Lung (tissue), 12 donors: Measurements from ENCODE around the gene PLXNA2. TPM values are rescaled to one million over a fixed set of nuclear protein-coding genes. Genes with fewer than 3 reads are reported as not detected.

Experiments
- ATAC-seq: fragments of 200-7000 bp; cut with Tn5 transposase; one replicate; pipeline ENCODE4 v1.9.1; 2020; ENCODE audit warnings: moderate number of reproducible peaks; ENCODE audit not compliant: insufficient read depth, low FRiP score
- DNase-seq, 3 donors: peaks; one replicate each; pipeline ENCODE4 v3.0.0-alpha.2; 2013 to 2017
- H3K27ac ChIP-seq, 2 donors: one replicate each; pipeline ENCODE4 v1.5.1; 2013; ENCODE audit warnings: mild to moderate bottlenecking in 2 of 2, moderate library complexity in 2 of 2, control low read depth in 1 of 2, inconsistent platforms in 1 of 2, low read depth in 1 of 2, low read length in 1 of 2
- H3K27me3 ChIP-seq, 3 donors: one replicate each; pipeline ENCODE4 v1.5.1; 2013; ENCODE audit warnings: low read length in 2 of 3; ENCODE audit not compliant: control insufficient read depth in 3 of 3, insufficient read depth in 3 of 3
- H3K36me3 ChIP-seq, 4 donors: one replicate each; pipeline ENCODE4 v1.5.1; 2013; ENCODE audit warnings: low read length in 4 of 4, mild to moderate bottlenecking in 1 of 4, moderate library complexity in 1 of 4; ENCODE audit not compliant: control insufficient read depth in 4 of 4, insufficient read depth in 4 of 4
- H3K4me1 ChIP-seq, 5 donors: one replicate each; pipeline ENCODE4 v1.5.1; 2013; ENCODE audit warnings: low read length in 5 of 5, mild to moderate bottlenecking in 2 of 5, moderate library complexity in 1 of 5; ENCODE audit not compliant: control insufficient read depth in 5 of 5, insufficient read depth in 5 of 5
- H3K4me3 ChIP-seq: one replicate; pipeline ENCODE4 v1.5.1; 2013; ENCODE audit warnings: mild to moderate bottlenecking, control low read depth, moderate library complexity
- H3K9ac ChIP-seq, 2 donors: one replicate each; pipeline ENCODE4 v1.5.1; 2013; ENCODE audit warnings: low read length in 2 of 2, control low read depth in 1 of 2; ENCODE audit not compliant: insufficient read depth in 1 of 2
- H3K9me3 ChIP-seq, 4 donors: one replicate each; pipeline ENCODE4 v1.5.1; 2013; ENCODE audit warnings: low read length in 3 of 4, mild to moderate bottlenecking in 1 of 4, moderate library complexity in 1 of 4; ENCODE audit not compliant: control insufficient read depth in 4 of 4, insufficient read depth in 3 of 4
- WGBS, 2 donors: extraction: QIAGEN DNeasy Blood & Tissue Kit; methylation state at CpG; one replicate each; pipeline ENCODE4 v1.1.7; 2013; 5-methylcytosine and 5-hydroxymethylcytosine counted together
- polyA plus RNA-seq, 2 donors: library from polyadenylated mRNA; stranded (reverse); fragments of 200-250 nt; gene quantifications; one replicate each; pipeline ENCODE4 v1.2.1, GENCODE V29; 2013
- total RNA-seq, 2 donors: library from RNA; depleted of rRNA in 1 of 2; stranded (reverse); fragments of >200 nt in 1 of 2; gene quantifications; one replicate each; pipeline ENCODE4 v1.2.1, GENCODE V29; 2014 to 2021
- TF ChIP-seq, protein P1 (sequence below): IDR thresholded peaks from 2 replicates; pipeline ENCODE4 v1.5.1; 2012; ENCODE audit warnings: mild to moderate bottlenecking; ENCODE audit errors: control extremely low read depth, extremely low read depth
- donor health status: control.
- donor health status: control.
- donor health status: Bipolar disorder and iron deficiency.
- donor health status: healthy.
- donor health status: DM: yes; HTN: yes; CAD: no.

PLXNA2 gene
- total and polyA plus RNA-seq, 4 donors: 13.2 to 118 (median 32.6) TPM

DNA sequence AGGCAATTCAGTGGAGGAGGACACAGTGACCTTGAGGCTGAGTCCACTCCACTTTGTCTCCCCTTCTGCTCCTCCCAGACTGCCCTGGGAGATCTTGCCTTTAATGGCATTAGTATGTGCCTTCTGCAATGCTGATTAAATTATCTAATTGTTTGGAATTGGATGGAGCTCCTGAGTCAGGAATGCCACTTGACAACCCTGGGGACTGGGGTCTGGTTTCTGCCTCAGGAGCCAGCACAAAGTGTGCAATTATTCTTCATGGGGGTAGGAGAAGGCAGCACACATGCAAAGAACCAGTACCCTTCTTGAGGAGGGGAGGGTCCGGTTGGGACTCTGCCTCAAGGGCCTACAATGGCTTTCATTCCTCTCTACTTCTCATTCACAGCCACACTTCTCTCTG lies 11.9 kb upstream of the PLXNA2 start:
- no peak overlapping the region for H3K9ac ChIP-seq

DNA sequence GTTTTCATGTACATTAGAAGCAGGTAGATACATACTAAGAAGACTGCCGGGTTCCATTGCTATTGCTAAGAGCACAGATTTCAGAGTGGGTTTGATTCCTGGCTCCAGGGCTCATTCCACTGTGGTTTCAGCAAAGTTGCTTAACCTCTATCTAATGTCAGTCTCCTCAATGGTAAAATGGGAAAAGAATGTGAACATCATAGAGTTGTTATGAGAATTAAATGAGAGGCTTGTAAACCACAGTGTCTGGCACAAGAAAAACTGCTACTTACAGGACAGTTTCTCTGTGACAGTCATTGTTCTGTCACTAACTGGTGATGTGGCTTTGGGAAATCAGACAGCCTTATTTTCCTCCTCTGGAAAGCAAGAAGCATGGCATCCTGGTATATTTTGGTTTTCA lies 10.7 kb upstream of the PLXNA2 start:
- WGBS, 2 donors: 96 to 97% methylated on average over 1 of the region's 1 CpG
- no peaks in the 10 kb centered on the region for H3K9me3 ChIP-seq
- DNase-seq: no peak

More for the DNA sequence above, 11.9 kb upstream of the PLXNA2 start:
- no peak overlapping the region for H3K27ac ChIP-seq
- no peak overlapping the region for H3K4me3 ChIP-seq
- 83 to 100% methylated on average over 1 of the region's 1 CpG for WGBS, 2 donors
- peaks cover 0 to 20% (median 4%) of the 10 kb centered on the region in 5 donors for H3K4me1 ChIP-seq
- TF ChIP-seq, protein P1, sequence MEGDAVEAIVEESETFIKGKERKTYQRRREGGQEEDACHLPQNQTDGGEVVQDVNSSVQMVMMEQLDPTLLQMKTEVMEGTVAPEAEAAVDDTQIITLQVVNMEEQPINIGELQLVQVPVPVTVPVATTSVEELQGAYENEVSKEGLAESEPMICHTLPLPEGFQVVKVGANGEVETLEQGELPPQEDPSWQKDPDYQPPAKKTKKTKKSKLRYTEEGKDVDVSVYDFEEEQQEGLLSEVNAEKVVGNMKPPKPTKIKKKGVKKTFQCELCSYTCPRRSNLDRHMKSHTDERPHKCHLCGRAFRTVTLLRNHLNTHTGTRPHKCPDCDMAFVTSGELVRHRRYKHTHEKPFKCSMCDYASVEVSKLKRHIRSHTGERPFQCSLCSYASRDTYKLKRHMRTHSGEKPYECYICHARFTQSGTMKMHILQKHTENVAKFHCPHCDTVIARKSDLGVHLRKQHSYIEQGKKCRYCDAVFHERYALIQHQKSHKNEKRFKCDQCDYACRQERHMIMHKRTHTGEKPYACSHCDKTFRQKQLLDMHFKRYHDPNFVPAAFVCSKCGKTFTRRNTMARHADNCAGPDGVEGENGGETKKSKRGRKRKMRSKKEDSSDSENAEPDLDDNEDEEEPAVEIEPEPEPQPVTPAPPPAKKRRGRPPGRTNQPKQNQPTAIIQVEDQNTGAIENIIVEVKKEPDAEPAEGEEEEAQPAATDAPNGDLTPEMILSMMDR: no peak
- no peak for DNase-seq
- H3K27me3 ChIP-seq: no peaks in the 10 kb centered on the region
- H3K9me3 ChIP-seq: no peaks in the 10 kb centered on the region
- no peaks in the 10 kb centered on the region for H3K36me3 ChIP-seq
- ATAC-seq: no peak

DNA sequence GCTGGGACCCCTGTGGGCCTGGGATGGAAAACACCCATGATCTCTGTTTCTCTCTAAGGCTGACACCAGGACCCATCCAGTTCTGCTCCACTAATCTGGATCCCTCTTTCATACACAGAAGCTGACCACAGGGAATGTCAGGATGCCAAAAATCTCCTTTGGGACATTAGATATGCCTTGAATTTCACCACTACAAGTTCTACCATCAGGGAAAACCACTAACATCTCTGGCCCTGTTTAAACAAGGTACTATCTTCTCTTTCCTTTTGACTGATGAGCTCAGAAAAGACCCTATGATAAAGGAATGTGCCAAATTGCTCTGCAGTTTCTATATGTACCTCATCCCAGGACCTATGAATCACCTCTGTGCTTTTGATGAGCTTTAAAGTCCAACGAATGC lies 10.2 kb upstream of the PLXNA2 start:
- no peak for ATAC-seq
- 89 to 95% methylated on average over 1 of the region's 1 CpG for WGBS, 2 donors
- TF ChIP-seq, protein P1: no peak

More for the DNA sequence above, 10.7 kb upstream of the PLXNA2 start:
- peaks cover 0 to 20% (median 4%) of the 10 kb centered on the region in 5 donors for H3K4me1 ChIP-seq
- H3K36me3 ChIP-seq: no peaks in the 10 kb centered on the region
- TF ChIP-seq, protein P1: no peak
- no peak for ATAC-seq
- H3K27me3 ChIP-seq: no peaks in the 10 kb centered on the region
- H3K27ac ChIP-seq: no peak overlapping the region
- no peak overlapping the region for H3K9ac ChIP-seq
- no peak overlapping the region for H3K4me3 ChIP-seq

GRCh38 chr1:208252836-208253576 lies 8.8 kb upstream of the PLXNA2 start:
- no peak overlapping the region for H3K27ac ChIP-seq
- 70 to 74% methylated on average over 7 of the region's 7 CpGs for WGBS, 2 donors

More for the DNA sequence above, 10.2 kb upstream of the PLXNA2 start:
- Histone ChIP-seq H3K36me3 (no peaks in the 10 kb centered on the region), H3K27me3 (no peaks in the 10 kb centered on the region), H3K9me3 (no peaks in the 10 kb centered on the region), H3K27ac (no peak overlapping the region), H3K4me3 (no peak overlapping the region), H3K9ac (no peak overlapping the region), H3K4me1 (peaks cover 0 to 20% (median 4%) of the 10 kb centered on the region in 5 donors)
- no peak for DNase-seq

More at GRCh38 chr1:208252836-208253576, 8.8 kb upstream of the PLXNA2 start:
- no peak overlapping the region for H3K4me3 ChIP-seq
- DNase-seq (peak in 1 of 3 donors; percentile 50), ATAC-seq (no peak)
- peak overlapping the region in 1 of 2 donors; percentile 54 for H3K9ac ChIP-seq
- TF ChIP-seq, protein P1: no peak
- H3K9me3 ChIP-seq: no peaks in the 10 kb centered on the region
- H3K27me3 ChIP-seq: no peaks in the 10 kb centered on the region
- no peaks in the 10 kb centered on the region for H3K36me3 ChIP-seq
- peaks cover 2 to 28% (median 4%) of the 10 kb centered on the region in 5 donors for H3K4me1 ChIP-seq
